Activated CD4-positive, alpha-beta T cell treated with anti-CD3 and anti-CD28 coated beads for 24 hours (primary cell): ENCODE measurements around the gene PIMREG.
"Not testable (repeated sequence)": the region's sequence is repeated elsewhere in the genome, so short reads cannot be mapped to it uniquely, and the experiment has no call there.

Experiments used
- DNase-seq, 2 donors: peaks; one replicate each; pipeline ENCODE4 v3.0.0-alpha.2; 2020; ENCODE audit warnings: low read depth in 2 of 2

The PIMREG gene

GRCh38 chr17:6478486-6478885, 34.2 kb downstream of the PIMREG start:
- no peak for DNase-seq

DNA sequence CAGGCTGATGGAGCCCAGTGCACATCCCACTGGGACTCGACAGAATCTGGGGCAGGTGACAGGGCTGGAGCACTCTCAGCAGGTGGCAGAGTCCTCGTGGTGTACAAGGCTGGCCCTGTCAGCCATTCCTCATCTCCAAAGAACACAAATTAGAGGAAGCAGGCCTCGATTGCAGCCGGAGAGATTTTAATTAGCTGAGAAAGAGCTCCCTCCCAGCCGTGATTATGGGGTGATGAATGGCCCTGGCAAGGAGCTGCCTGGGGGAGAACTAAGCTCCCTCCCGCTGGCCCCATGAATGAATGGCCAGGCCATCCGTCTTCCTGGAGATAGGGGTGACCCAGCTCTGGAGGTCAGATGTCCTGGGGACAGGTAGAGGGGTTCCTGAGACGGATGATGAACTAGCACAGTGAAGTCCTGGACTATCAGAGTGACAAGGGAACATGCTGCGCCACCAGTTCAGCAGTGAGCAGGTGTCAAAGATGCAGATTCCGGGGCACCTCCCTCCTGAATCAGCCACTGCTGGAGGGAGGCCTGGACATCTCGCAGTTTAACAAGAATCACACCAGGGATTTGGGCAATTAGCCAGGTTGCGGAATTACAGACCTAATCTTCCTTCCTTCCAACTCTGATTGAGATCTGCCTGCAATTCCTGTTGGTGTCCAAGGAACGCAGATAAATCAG, 35.5 kb downstream of the PIMREG start:
- DNase-seq: no peak

DNA sequence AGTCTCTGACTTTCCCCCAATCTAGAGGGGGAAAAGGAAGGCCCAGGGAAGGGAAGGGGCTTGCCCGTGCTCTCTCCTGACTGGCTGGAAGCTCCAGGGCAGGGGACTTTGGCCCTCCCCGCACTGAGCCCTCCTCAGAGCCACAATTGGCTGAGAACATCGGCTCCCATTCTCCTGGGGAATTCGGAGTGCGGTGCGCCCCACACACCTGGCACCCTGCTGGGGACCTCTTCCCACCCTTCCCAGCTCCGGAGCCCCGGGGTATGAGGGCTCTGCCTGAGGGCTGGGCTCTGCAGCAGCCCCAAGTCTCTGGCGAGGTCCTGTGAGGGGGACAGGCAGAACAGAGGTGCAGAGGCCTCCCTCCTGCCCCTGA, 36.0 kb downstream of the PIMREG start:
- no peak for DNase-seq

GRCh38 chr17:6482105-6482455, 37.8 kb downstream of the PIMREG start:
- DNase-seq: no peak

DNA sequence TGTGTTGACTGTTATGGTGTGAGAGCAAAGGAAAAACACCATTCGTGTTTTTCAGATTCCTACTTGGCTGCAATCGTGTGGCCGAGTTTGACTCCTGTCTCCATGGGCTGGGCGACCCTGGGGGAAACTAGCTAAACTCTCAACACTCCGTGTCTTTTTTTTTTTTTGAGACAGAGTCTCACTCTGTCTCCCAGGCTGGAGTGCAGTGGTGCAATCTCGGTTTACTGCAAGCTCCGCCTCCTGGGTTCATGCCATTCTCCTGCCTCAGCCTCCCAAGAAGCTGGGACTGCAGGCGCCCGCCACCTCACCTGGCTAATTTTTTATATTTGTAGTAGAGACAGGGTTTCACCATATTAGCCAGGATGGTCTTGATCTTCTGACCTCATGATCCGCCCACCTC, 38.5 kb downstream of the PIMREG start:
- not testable (repeated sequence) for DNase-seq

DNA sequence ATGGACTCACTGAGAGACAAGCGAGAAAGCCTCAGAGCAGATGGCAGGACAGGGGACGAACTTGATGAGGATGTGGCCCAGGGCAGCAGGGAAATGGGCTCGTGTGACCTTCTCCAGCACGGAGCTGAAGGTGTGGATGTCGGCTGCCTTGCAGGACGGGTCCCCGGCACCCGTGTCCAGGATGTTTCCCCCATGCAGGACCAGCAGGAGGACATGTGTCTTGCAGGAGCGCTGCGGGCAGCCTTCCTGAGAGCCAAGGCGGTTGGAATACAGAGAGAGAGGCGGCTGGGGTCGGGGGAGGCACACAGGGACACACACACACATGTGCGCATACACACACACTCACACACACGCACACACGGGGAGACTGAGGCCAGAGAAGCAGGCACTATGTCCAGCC, 39.3 kb downstream of the PIMREG start:
- DNase-seq: no peak

GRCh38 chr17:6485646-6486412, 41.6 kb downstream of the PIMREG start:
- DNase-seq: no peak

- DNase-seq: no peak
Measured at GRCh38 chr17:6487251-6488007, 43.2 kb downstream of the PIMREG start.

DNA sequence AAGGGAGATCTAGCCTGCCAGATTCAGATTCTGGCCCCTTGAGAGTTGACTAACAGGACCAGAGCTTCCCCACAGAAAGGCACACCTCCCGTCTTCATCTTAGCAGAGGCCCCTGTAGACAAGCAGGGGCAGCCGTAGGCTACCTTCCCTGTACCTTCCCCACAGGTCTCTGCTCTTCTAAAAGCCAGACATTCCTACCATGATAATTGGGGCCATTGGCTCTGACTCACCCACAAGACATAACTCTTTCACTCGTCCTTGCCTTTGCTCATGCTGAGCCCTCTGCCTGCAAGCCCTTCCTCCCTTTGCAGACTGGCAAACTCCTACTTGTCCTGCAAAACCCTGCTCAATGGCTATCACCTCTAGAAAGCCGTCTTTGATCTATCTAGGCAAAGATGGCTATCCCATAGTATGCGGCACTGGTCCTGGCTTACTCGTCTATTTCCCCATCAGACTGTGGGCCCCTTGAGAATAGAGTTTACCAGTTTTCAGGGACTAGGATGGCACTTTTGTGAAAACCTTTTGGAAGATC, 43.8 kb downstream of the PIMREG start:
- no peak for DNase-seq

DNA sequence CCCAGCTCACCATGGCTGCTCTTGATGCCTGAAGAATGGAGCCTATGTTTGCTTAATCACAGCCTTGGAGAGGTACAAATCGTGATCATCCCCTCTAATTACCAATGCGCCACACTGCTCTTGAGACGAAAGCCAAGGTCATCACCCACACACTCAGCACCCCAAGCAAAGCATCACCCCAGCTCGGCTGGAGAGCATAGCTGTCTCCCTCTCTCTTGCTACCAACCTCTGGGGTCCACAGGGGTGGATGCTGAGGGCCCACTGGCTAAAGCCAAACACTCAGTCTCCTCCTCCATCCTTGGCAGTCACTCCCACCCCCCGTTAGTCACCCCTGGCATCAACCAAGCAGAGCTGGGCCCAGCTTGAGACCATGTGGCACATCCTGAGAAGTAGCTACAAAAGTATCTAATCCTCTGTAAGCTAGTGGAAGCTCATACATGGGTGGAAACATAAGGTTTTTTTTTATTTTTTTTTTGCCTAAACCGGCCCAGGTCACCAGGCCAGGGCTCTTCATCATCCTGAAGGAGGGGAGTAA, 44.8 kb downstream of the PIMREG start:
- DNase-seq: no peak

GRCh38 chr17:6491071-6491700, 46.9 kb downstream of the PIMREG start:
- no peak for DNase-seq

- no peak for DNase-seq
Measured at GRCh38 chr17:6492892-6493674, 48.8 kb downstream of the PIMREG start.

GRCh38 chr17:6494239-6494941, 50.1 kb downstream of the PIMREG start:
- DNase-seq: no peak

DNA sequence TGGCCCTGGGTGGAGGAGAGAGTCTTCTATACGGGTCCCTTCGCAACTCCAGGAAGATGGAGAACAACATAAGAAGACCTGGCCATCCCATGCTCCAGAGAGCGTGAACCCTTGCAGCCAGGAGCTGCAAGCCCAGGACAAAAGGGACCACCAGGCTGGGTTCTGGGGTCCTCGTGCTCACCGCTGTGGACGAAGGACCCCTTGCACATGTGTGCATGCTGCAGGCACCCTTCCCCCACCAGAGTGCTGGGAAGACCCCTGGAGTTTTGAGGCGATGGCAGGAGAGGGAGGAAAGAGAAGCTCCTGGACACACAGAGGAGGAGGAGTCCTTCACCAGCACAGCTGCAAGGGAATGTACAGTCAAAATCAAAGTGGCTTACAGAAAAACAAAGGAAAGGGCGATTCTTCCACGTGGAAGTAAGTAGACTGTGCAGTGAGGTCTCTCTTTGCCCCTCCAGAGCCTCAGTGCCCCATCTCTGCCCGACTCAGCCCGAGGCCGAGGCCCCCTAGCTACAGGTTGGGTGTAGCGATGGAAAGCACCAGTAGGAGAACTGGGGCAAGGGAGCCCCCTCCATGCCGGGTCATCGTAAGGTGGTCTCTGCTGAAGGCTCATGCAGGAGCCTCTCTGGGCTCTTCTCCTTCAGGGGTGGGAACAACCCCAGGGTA, 51.3 kb downstream of the PIMREG start:
- no peak for DNase-seq

- DNase-seq: peak in 1 of 2 donors; percentile 6
Measured at GRCh38 chr17:6496116-6496481, 51.8 kb downstream of the PIMREG start.

- no peak for DNase-seq
Measured at GRCh38 chr17:6496640-6497441, 52.6 kb downstream of the PIMREG start.

- DNase-seq: no peak
Measured at GRCh38 chr17:6497496-6498221, 53.4 kb downstream of the PIMREG start.

DNA sequence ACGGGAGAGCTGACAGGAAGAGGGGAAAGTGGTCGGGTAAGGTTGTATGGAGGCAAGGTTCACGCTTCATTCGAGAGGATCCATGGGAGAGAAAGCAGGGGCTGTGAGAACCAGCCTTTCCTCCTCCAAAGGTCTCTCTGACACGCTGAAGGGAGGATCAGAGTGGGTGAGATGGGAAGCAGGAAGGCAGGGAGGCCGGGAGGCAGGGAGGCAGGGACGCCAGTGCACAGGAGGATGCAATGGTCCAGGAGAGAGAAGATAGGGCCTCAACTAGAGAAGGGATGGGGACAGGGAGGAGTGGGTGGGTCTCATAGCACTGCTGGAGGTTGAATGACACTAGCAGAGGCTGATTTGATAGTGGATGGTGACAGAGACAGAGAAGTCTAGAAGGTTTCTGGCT, 54.1 kb downstream of the PIMREG start:
- no peak for DNase-seq
